HG03196 (cell line): ENCODE data around the gene CFAP99.

Experiments used
- ATAC-seq: cut with Tn5 transposase; IDR thresholded peaks from one replicate; pipeline ENCODE4 v1.9.1; 2021; ENCODE audit not compliant: unreplicated experiment

CFAP99 gene

GRCh38 chr4:2445130-2445529 is 26.4 kb downstream of the CFAP99 start:
- ATAC-seq = no peak

DNA sequence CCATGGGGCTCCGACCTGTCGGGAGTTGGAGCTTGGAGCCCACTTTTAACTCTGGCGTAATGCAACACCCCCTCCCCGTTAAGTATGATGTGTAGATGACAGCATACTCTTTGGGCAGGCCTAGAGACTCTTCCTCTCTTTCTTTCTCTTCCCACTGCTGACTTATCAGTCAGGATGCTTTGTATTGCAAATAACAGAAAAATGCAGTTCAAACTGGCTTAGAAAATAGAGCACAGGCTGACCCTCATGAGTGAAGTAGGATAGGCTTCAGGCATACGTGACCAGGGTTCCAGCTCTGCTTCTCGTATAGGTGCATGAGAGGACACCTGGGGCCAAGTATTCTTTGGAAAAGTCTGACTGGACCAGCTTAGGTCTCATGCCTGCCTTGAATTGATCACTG is 26.8 kb downstream of the CFAP99 start:
- no peak for ATAC-seq

DNA sequence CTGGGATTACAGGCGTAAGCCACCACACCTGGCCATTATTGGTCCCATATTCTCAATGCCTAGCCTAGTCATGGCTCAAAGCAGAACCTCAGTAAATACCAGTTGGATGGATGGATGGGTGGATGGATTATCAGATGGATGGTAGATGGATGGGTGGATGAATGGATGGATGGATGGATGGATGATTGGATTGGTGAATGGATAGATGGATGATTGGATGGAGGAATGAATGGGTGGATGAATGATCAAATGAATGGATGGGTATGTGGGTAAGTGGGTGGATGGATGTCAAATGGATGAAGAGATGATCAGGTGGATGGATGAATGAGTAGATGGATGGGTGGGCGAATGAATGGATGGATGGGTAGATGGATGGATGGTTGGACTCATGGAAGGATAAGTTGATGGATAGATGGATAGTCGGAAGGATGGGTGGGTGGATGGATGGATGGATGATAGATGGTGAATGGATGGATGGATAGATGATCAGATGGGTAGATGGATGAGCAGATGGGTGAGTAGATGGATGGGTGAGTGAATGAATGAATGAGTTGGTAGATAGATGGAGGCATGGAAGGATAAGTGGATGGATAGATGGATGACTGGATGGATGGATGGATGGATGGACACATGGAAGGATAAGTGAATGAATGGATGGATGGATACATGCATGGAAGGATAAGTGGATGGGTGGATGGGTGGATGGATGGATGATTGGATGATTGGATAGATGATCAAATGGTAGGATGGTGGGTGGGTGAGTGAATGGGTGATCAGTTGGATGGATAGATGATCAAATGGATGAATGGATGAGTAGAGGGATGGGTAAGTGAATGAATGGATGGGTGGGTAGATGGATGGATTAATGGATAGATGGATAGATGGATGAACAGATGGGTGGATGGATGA is 28.2 kb downstream of the CFAP99 start:
- ATAC-seq = no peak

DNA sequence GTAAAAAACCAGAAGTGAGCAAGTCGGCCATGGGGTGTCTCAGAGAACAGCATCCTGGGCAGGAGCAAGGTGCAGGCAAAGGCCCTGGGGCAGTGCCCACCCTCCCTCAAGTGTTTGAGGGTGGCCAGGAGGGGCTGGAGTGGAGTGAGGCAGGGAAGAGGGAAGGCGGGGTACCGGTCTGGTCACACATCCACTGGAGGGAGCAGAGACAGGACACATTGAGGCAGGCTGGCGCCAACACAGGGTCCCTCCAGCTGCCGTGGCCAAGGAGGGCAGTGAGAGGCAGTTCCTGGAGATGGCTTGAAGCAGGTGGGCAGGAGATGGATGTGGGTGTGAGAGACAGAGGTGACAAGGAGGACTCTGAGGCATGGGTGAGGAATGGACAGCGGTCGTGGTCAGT is 29.8 kb downstream of the CFAP99 start:
- ATAC-seq = no peak

DNA sequence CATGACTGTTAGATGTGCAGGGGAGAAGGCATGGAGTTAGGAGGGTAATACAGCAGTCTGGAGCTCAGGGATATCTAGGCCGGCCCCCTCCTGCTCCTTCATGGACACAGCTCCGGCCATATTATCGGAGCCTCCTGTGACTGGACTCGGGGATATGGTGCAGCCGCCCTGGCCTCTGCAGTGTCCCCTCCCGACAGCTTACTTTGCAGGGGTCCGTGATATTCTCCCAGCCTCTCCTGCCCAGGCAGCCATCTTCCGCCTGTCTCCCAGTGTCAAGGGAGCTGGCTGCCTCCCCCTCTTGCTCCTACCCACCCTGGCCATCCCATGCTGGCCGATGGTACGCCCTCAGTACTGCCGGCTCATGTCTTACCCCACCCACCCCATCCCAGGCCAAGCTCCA is 30.3 kb downstream of the CFAP99 start:
- ATAC-seq = no peak

DNA sequence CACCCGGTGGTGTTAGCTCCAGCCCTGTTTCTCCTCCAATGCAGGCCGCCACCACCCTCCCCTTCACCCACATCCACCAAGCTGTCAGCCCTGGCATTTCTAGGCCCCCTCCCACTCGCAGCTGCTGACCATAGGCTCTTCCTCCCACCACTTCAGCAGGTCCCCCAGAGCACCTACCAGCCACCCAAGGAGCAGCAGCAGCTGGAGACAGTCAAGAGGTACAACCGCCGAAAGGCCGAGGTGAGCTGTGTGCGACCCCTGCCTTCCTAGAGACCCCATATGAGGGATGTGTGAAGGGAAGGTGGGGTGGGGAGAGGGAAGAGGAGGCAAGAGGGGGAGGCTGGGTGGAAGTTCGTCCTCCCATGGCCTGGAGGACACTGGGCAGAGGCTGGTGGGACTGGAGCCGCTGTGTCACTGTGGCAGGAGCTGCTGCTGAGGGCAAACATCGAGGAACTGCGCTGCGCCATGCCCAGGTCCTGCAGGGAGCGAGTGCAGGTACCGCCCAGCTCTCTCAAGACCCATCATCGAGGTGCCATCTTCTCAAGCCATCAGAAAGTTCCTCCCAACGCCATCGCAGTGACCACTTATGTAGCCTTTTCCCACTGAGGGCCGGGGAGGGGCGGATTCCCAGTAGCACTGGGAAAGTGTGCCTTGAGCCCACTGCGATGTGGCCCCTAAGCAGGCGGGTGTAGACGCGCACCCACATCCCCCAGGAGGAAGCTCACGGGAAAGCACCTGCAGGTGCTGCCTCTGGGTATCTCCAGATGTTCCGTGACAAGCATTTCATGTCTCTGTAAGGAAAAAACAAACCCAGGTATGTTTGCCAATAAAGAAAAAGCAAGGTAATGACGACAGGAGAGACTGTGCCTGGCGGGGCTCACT is 31.0 kb downstream of the CFAP99 start:
- no peak for ATAC-seq

GRCh38 chr4:2450394-2451035 is 31.8 kb downstream of the CFAP99 start:
- no peak for ATAC-seq

- ATAC-seq = no peak
Measured at GRCh38 chr4:2451036-2451520, 32.3 kb downstream of the CFAP99 start.

DNA sequence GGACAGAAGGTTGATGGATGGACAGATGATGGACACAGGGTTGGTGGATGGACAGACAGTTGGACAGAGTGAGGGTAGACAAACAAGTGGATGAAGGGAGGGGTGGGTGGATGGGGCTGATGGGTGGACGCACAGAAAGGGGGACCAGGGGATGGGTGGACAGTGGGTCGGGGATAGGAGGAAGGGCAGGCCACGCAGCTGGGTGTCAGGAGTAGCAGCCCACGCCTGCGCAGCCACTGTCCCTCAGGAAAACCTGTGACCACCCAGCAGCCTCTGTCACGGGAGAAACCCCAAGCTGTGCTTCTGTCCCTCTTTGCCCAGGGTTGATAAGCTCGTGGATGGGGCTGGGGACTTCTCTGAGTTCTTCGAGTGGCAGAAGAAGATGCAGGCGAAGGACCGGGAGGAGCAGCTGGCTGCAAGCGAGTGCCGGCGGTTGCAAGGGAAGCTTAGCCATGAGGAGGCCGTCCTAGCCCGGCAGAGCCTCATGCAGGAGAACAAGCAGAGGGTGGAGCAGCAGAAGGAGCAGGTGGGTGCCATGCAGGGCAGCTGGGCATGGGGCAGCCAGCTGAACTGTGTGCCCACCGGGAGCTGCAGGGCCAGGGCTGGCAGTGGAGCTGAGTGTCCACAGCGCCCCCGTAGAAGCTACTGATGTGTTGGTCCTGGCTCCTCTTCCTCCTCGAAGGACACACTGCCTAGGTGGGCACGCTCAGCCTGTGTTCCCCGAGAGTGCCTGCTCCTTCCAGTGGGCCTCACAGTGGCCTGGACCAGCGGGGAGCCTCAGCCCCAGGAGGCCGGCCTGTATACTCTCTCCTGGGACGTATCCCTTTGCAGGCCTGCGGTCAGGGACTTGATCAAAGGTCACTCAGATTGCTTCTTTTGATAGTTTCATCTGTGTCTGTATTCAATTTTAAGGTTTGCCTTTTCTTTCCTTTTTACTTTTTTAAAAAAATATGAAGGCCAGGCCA is 33.3 kb downstream of the CFAP99 start:
- no peak for ATAC-seq

GRCh38 chr4:2457481-2458295 is 38.9 kb downstream of the CFAP99 start:
- no peak for ATAC-seq

GRCh38 chr4:2458546-2459491 is 40.1 kb downstream of the CFAP99 start:
- no peak for ATAC-seq

- ATAC-seq = no peak
Measured at GRCh38 chr4:2459589-2460349, 41.0 kb downstream of the CFAP99 start.

DNA sequence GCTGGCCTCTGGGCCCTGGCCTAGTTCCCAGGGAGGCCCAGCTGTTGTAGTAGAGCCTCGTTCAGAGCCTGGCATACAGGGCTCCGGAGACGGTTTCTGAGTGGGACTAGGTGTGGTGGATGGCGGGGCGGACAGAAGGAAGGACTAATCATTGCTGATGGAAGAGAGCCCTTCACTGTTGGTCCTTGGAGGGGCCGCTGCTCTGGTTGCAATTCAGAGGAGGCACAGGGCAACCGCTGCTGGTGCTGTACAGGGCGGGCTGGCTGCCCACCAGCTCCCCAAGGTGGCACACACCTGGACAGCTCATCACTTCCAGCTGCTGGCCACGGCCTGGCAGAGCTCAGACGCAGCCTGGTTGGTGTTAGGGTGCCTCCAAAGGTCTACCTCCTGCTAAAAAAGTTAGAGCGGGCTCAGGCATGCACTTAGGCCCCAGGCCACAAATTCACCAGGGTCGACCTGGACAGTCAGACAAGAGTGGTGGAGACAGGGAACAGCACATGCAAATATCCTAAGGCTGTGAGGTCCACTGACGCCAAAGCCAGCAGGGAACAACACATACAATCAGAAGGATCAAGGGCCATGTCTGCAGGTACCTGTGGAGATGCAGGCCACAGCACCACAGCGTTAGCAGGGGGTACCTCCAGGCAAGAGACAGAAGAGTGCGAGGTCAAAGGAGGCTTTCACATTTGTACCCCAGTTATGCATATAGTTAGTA is 42.6 kb downstream of the CFAP99 start:
- no peak for ATAC-seq

DNA sequence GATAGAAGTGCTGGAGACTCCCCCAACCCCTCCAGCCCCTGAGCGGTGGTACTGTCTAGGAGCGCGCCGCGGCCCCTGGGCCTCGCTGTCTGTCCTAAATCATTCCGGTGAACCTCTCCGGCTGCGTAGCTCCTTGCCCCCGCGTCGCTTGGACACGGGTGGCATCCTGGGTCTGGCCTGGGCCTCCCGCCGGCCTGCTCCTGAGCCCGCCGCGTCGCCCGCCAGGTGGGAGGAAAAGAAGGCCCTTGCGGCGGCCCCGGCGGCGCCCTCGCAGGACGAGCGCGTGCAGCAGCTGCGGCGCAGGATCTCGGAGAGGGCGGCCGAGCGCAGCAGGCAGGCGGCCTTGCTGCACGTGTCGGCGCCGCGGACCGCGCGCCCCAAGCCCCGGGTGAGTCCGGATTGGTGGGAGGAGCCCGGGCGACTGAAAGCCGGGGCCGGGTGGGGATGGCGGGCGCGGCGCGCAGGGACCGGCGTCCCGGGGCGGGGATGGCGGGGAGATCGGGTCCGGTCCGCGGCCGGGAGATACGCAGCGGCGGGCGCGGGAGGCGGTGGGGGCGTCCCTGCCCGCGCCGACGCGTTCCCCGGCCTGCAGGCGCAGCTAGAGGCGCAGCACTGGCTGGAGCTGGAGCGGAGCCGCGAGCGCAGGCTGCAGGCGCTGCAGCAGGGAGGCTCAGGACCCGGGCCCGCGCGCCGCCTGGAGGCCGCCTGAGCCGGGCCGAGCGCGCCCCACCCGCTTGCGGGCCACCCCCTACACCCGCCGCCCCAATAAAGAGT is 43.6 kb downstream of the CFAP99 start:
- ATAC-seq = peak; percentile 66

GRCh38 chr4:2462992-2463762 is 44.4 kb downstream of the CFAP99 start:
- no peak for ATAC-seq
